ENCODE data around the gene OASL.

- TF ChIP-seq, protein P1, sequence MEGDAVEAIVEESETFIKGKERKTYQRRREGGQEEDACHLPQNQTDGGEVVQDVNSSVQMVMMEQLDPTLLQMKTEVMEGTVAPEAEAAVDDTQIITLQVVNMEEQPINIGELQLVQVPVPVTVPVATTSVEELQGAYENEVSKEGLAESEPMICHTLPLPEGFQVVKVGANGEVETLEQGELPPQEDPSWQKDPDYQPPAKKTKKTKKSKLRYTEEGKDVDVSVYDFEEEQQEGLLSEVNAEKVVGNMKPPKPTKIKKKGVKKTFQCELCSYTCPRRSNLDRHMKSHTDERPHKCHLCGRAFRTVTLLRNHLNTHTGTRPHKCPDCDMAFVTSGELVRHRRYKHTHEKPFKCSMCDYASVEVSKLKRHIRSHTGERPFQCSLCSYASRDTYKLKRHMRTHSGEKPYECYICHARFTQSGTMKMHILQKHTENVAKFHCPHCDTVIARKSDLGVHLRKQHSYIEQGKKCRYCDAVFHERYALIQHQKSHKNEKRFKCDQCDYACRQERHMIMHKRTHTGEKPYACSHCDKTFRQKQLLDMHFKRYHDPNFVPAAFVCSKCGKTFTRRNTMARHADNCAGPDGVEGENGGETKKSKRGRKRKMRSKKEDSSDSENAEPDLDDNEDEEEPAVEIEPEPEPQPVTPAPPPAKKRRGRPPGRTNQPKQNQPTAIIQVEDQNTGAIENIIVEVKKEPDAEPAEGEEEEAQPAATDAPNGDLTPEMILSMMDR (IDR thresholded peaks at IDR 0.05): no peak
- no peak for TF ChIP-seq POLR2A (IDR thresholded peaks at IDR 0.05)
These were observed 33.7 kb downstream of the OASL start for GRCh38 chr12:121005346-121005815.
